Endothelial cell of umbilical vein (primary cell): Measurements from ENCODE around the gene TECTA. TPM values are rescaled to one million over a fixed set of nuclear protein-coding genes. Genes with fewer than 3 reads are reported as not detected.

Source experiments
- BruUV-seq: library from RNA; stranded (reverse); fragments of 400-500 nt; replicated peaks from 2 replicates; lab custom pipeline; 2021; lab: Mats Ljungman, UMichigan
- CTCF ChIA-PET: fragments of 300-600, 350-600 bp; sonication (Branson Sonifier 250); formaldehyde crosslinking; loops from one replicate; lab custom pipeline; 2021; ENCODE audit warnings: antibody characterized with exemption, inconsistent platforms; lab: Charles Lee
- POLR2A ChIA-PET: fragments of 300-600, 350-600 bp; sonication (Branson Sonifier 250); formaldehyde crosslinking; loops from one replicate; lab custom pipeline; 2021; ENCODE audit warnings: antibody characterized with exemption, inconsistent platforms; lab: Charles Lee
- DNase-seq: peaks from one replicate; pipeline ENCODE4 v3.0.0-alpha.2; 2011; ENCODE audit warnings: low read depth, low spot score
- FAIRE-seq: peaks from 2 replicates; lab custom pipeline; 2011; peaks lifted over from hg19 to GRCh38; lab: Jason Lieb, UNC
- H2AFZ ChIP-seq: 2 replicates; pipeline ENCODE4 v1.6.0; 2012; ENCODE audit warnings: low read depth, low read length, control low read depth, inconsistent platforms
- H3K27ac ChIP-seq: 2 replicates; pipeline ENCODE4 v1.5.1; 2011; ENCODE audit warnings: low read depth, mild to moderate bottlenecking, control low read depth, low read length, moderate library complexity; ENCODE audit not compliant: insufficient read depth
- H3K27me3 ChIP-seq, 2 experiments: 2 replicates each; pipeline versions ENCODE4 v1.6.0 to v1.6.1; 2011; ENCODE audit warnings: low read length in 2 of 2, mixed read lengths in 1 of 2; ENCODE audit not compliant: control insufficient read depth in 2 of 2, insufficient read depth in 2 of 2
- H3K36me3 ChIP-seq, 2 experiments: 2 replicates in 1 of 2; 3 replicates in 1 of 2; pipeline ENCODE4 v1.5.1; 2011; ENCODE audit warnings: low read length in 2 of 2, mild to moderate bottlenecking in 1 of 2, moderate library complexity in 1 of 2; ENCODE audit not compliant: control insufficient read depth in 2 of 2, insufficient read depth in 2 of 2; ENCODE audit errors: extremely low read depth in 1 of 2
- H3K4me1 ChIP-seq: 3 replicates; pipeline ENCODE4 v1.5.1; 2011; ENCODE audit warnings: mild to moderate bottlenecking, low read length; ENCODE audit not compliant: control insufficient read depth, insufficient read depth; ENCODE audit errors: extremely low read depth
- H3K4me2 ChIP-seq: 2 replicates; pipeline ENCODE4 v1.6.1; 2011; ENCODE audit warnings: low read length, control low read depth, mixed read lengths; ENCODE audit not compliant: insufficient read depth
- H3K4me3 ChIP-seq, 3 experiments: fragments of 200-600 bp in 1 of 3; sonication (generic), shearing (Covaris generic) in 1 of 3; replicated peaks in 1 of 3; 2 replicates each; pipeline ENCODE4 v1.5.1; 2011 to 2016; ENCODE audit warnings: control low read depth in 3 of 3, low read length in 3 of 3, mild to moderate bottlenecking in 2 of 3, inconsistent platforms in 1 of 3, low read depth in 1 of 3, moderate library complexity in 1 of 3; ENCODE audit not compliant: insufficient read depth in 1 of 3
- H3K79me2 ChIP-seq: 2 replicates; pipeline ENCODE4 v1.6.0; 2012; ENCODE audit warnings: low read length, inconsistent platforms; ENCODE audit not compliant: control insufficient read depth, insufficient read depth
- H3K9ac ChIP-seq: replicated peaks from 2 replicates; pipeline ENCODE3; 2011; ENCODE audit warnings: low read length, control low read depth; ENCODE audit not compliant: insufficient read depth; ENCODE audit errors: extremely low read depth
- H3K9me1 ChIP-seq: replicated peaks from 3 replicates; pipeline ENCODE4 v1.6.0; 2011; ENCODE audit warnings: mild to moderate bottlenecking, low read length; ENCODE audit not compliant: control insufficient read depth, insufficient read depth; ENCODE audit errors: extremely low read depth
- H3K9me3 ChIP-seq: replicated peaks from 2 replicates; pipeline ENCODE4 v1.5.1; 2012; ENCODE audit warnings: low read length, inconsistent platforms; ENCODE audit not compliant: control insufficient read depth, insufficient read depth
- H4K20me1 ChIP-seq: replicated peaks from 2 replicates; pipeline ENCODE3; 2011; ENCODE audit warnings: mild to moderate bottlenecking, low read length; ENCODE audit not compliant: control insufficient read depth, insufficient read depth; ENCODE audit errors: extremely low read depth
- EZH2 ChIP-seq: IDR thresholded peaks from 2 replicates; pipeline ENCODE4 v1.6.1; 2012; ENCODE audit warnings: borderline replicate concordance, low read depth, mild to moderate bottlenecking, moderate library complexity, low read length, inconsistent platforms; ENCODE audit not compliant: severe bottlenecking
- FOS ChIP-seq: IDR thresholded peaks from 2 replicates; pipeline ENCODE4 v1.6.1; 2011; ENCODE audit warnings: mild to moderate bottlenecking, low read length, moderate library complexity, borderline replicate concordance; ENCODE audit not compliant: insufficient read depth
- GATA2 ChIP-seq: IDR thresholded peaks from 2 replicates; pipeline ENCODE4 v1.7.0; 2011; ENCODE audit warnings: low read depth, mild to moderate bottlenecking, moderate library complexity, mixed read lengths, low read length; ENCODE audit not compliant: insufficient read length, insufficient read depth
- JUN ChIP-seq: IDR thresholded peaks from 2 replicates; pipeline ENCODE4 v1.6.1; 2011; ENCODE audit warnings: borderline replicate concordance, low read depth; ENCODE audit not compliant: insufficient read length, insufficient read depth
- MYC ChIP-seq: IDR thresholded peaks from one replicate; pipeline ENCODE4 v1.6.1; 2011; ENCODE audit warnings: mild to moderate bottlenecking, low read depth, low read length
- POLR2A ChIP-seq: IDR thresholded peaks from 2 replicates; pipeline ENCODE4 v1.6.1; 2012; ENCODE audit warnings: low read depth, mild to moderate bottlenecking, control low read depth, low read length
- POLR2AphosphoS5 ChIP-seq: IDR thresholded peaks from 2 replicates; pipeline ENCODE4 v1.6.1; 2012; ENCODE audit warnings: low read depth, mild to moderate bottlenecking, control low read depth, low read length, moderate library complexity; ENCODE audit not compliant: insufficient read depth
- dilution Hi-C: fragments of 300-500 bp; cut with MboI; formaldehyde crosslinking; loops from one replicate; pipeline ENCODE4 v1.15.0; 2019; ENCODE audit warnings: low sequenced_read_pairs; ENCODE audit not compliant: extremely low pct_ligation_motif_present
- intact Hi-C: fragments of 100-400 bp; cut with micrococcal nuclease; formaldehyde crosslinking; loops from one replicate; pipeline ENCODE4 v1.10.0; 2022
- polyA plus RNA-seq, 4 experiments: library from polyadenylated mRNA; depleted of rRNA in 3 of 4; stranded (reverse) in 3 of 4; unstranded in 1 of 4; fragments of >200 nt; gene quantifications; 2 replicates each; pipeline versions ENCODE4 v1.2.1 to v1.2.3, GENCODE V29; 2011 to 2012; ENCODE audit warnings: missing spikeins in 1 of 4
- total RNA-seq: library from RNA; stranded (reverse); gene quantifications from 2 replicates; pipeline ENCODE4 v1.2.3, GENCODE V29; 2021
- TF ChIP-seq, protein P1 (sequence below), 2 donors: IDR thresholded peaks; 1 replicate in 1 of 2; 2 replicates in 1 of 2; pipeline ENCODE4 v1.5.1; 2011; ENCODE audit warnings: low read length in 2 of 2, mild to moderate bottlenecking in 2 of 2, moderate library complexity in 2 of 2, control low read depth in 1 of 2, inconsistent platforms in 1 of 2, low read depth in 1 of 2; ENCODE audit not compliant: insufficient read depth in 1 of 2; ENCODE audit errors: extremely low read depth in 1 of 2
- TF ChIP-seq, protein P2 (sequence below): IDR thresholded peaks from 2 replicates; pipeline ENCODE4 v1.6.1; 2011; ENCODE audit not compliant: insufficient read depth, insufficient read length

The TECTA gene
- total and polyA plus RNA-seq, 2 donors (not counting 3 experiments of a cell fraction or from before 2014, with no cell fraction given): 0.44 to 0.69 TPM

DNA sequence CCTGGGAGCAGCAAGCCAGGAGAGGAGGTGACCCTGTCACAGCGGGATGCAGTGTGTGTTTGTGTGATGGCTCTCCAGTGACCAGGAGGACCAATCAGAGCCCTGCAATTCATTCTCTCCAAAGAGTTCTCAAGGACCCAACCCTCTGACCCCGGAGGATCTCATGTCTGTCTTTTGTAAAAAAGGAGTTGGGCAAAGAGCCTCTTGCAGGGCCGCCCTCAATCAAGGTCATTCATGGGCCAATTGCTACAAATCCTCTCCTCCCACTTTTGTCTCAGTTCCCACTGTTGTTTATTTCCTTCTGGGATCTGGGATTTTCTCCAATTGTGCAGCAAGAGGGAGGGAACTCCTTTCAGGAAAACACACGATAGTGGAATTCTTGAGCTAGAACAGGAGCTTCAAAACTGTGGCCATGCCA is 4.0 kb downstream of the TECTA start:
- no TSS peak for BruUV-seq
- intact Hi-C loops: no loop called here
- dilution Hi-C loops: no loop called here
- TF ChIP-seq GATA2 (no peak), JUN (no peak), POLR2A (no peak), MYC (no peak), FOS (no peak), EZH2 (no peak), POLR2AphosphoS5 (no peak)
- TF ChIP-seq, protein P1, sequence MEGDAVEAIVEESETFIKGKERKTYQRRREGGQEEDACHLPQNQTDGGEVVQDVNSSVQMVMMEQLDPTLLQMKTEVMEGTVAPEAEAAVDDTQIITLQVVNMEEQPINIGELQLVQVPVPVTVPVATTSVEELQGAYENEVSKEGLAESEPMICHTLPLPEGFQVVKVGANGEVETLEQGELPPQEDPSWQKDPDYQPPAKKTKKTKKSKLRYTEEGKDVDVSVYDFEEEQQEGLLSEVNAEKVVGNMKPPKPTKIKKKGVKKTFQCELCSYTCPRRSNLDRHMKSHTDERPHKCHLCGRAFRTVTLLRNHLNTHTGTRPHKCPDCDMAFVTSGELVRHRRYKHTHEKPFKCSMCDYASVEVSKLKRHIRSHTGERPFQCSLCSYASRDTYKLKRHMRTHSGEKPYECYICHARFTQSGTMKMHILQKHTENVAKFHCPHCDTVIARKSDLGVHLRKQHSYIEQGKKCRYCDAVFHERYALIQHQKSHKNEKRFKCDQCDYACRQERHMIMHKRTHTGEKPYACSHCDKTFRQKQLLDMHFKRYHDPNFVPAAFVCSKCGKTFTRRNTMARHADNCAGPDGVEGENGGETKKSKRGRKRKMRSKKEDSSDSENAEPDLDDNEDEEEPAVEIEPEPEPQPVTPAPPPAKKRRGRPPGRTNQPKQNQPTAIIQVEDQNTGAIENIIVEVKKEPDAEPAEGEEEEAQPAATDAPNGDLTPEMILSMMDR (IDR thresholded peaks at IDR 0.05; ENCODE audit: extremely low read depth in 1 of 2, insufficient read depth in 1 of 2, low read depth in 1 of 2, low read length in 2 of 2): no peak
- TF ChIP-seq, protein P2, sequence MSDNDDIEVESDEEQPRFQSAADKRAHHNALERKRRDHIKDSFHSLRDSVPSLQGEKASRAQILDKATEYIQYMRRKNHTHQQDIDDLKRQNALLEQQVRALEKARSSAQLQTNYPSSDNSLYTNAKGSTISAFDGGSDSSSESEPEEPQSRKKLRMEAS: no peak
- no peaks in the 10 kb centered on the region for H3K4me1 ChIP-seq
- no peak overlapping the region for H3K9ac ChIP-seq
- no peaks in the 10 kb centered on the region for H3K79me2 ChIP-seq
- H3K4me3 ChIP-seq: no peak overlapping the region
- H3K4me2 ChIP-seq: no peak overlapping the region
- no peaks in the 10 kb centered on the region for H3K9me3 ChIP-seq
- no peak overlapping the region for H2AFZ ChIP-seq
- ChIA-PET POLR2A (no interaction called here), CTCF (interaction anchor here (0.6 kb wide), 1 partner anchor 80 kb away, joined by 3 read pairs; no protein-coding TSS in a partner anchor)
- FAIRE-seq (no peak), DNase-seq (peak; percentile 11)
- no peaks in the 10 kb centered on the region for H3K27me3 ChIP-seq
- no peak overlapping the region for H3K27ac ChIP-seq
- no peaks in the 10 kb centered on the region for H3K9me1 ChIP-seq
- no peaks in the 10 kb centered on the region for H3K36me3 ChIP-seq
- peaks cover 2% of the 10 kb centered on the region for H4K20me1 ChIP-seq
